Liver (tissue), 9 donors: ENCODE results near the gene NHERF2. TPM values are rescaled to one million over a fixed set of nuclear protein-coding genes. Genes with fewer than 3 reads are reported as not detected.

Experiments
- DNase-seq: peaks from one replicate; pipeline ENCODE4 v3.0.0-alpha.2; 2017; ENCODE audit warnings: low spot score
- H3K27ac ChIP-seq, 2 donors: one replicate each; pipeline ENCODE4 v1.7.0; 2013; ENCODE audit warnings: inconsistent platforms in 2 of 2, low read length in 2 of 2, control low read depth in 1 of 2, low read depth in 1 of 2, mild to moderate bottlenecking in 1 of 2
- H3K27me3 ChIP-seq, 4 donors: one replicate each; pipeline versions ENCODE4 v1.6.1 to v1.7.0; 2013; ENCODE audit warnings: low read length in 3 of 4, inconsistent platforms in 1 of 4, mild to moderate bottlenecking in 1 of 4, moderate library complexity in 1 of 4; ENCODE audit not compliant: control insufficient read depth in 4 of 4, insufficient read depth in 4 of 4
- H3K36me3 ChIP-seq, 4 donors: one replicate each; pipeline versions ENCODE4 v1.6.1 to v1.7.0; 2013; ENCODE audit warnings: low read length in 3 of 4, mild to moderate bottlenecking in 3 of 4, low read depth in 1 of 4, moderate library complexity in 1 of 4; ENCODE audit not compliant: control insufficient read depth in 4 of 4, insufficient read depth in 3 of 4
- H3K4me1 ChIP-seq, 4 donors: one replicate each; pipeline versions ENCODE4 v1.6.1 to v1.7.0; 2013; ENCODE audit warnings: low read length in 3 of 4, mild to moderate bottlenecking in 3 of 4, moderate library complexity in 1 of 4; ENCODE audit not compliant: control insufficient read depth in 4 of 4, insufficient read depth in 4 of 4
- H3K4me3 ChIP-seq, 3 donors: one replicate each; pipeline versions ENCODE4 v1.6.1 to v1.7.0; 2013; ENCODE audit warnings: low read length in 3 of 3, control low read depth in 1 of 3, low read depth in 1 of 3, mild to moderate bottlenecking in 1 of 3
- H3K9ac ChIP-seq, 2 donors: one replicate each; pipeline ENCODE4 v1.7.0; 2013; ENCODE audit warnings: low read length in 2 of 2, mild to moderate bottlenecking in 2 of 2, moderate library complexity in 2 of 2, control low read depth in 1 of 2, low read depth in 1 of 2
- H3K9me3 ChIP-seq, 4 donors: one replicate each; pipeline versions ENCODE4 v1.6.1 to v1.7.0; 2013; ENCODE audit warnings: low read length in 3 of 4; ENCODE audit not compliant: control insufficient read depth in 4 of 4
- EGR1 ChIP-seq, 2 donors: IDR thresholded peaks; 2 replicates each; pipeline ENCODE4 v1.6.1; 2016 to 2018; ENCODE audit warnings: antibody characterized with exemption in 2 of 2, low read depth in 2 of 2
- FOXA1 ChIP-seq: IDR thresholded peaks from 2 replicates; pipeline ENCODE4 v1.6.1; 2016; ENCODE audit warnings: antibody characterized with exemption
- FOXA2 ChIP-seq: IDR thresholded peaks from 2 replicates; pipeline ENCODE4 v1.6.1; 2016; ENCODE audit warnings: antibody characterized with exemption
- GABPA ChIP-seq, 2 donors: IDR thresholded peaks in 1 of 2; conservative IDR thresholded peaks in 1 of 2; 2 replicates each; pipeline ENCODE4 v1.6.1; 2016; ENCODE audit warnings: antibody characterized with exemption in 2 of 2, mild to moderate bottlenecking in 1 of 2, moderate library complexity in 1 of 2
- HNF4A ChIP-seq, 2 donors: conservative IDR thresholded peaks; 2 replicates each; pipeline ENCODE4 v1.6.1; 2016; ENCODE audit warnings: antibody characterized with exemption in 2 of 2, mild to moderate bottlenecking in 2 of 2
- HNF4G ChIP-seq: IDR thresholded peaks from 2 replicates; pipeline ENCODE4 v1.6.1; 2016; ENCODE audit warnings: antibody characterized with exemption
- JUND ChIP-seq, 2 donors: IDR thresholded peaks; 2 replicates each; pipeline ENCODE4 v1.6.1; 2016; ENCODE audit warnings: antibody characterized with exemption in 2 of 2
- NR2F2 ChIP-seq: IDR thresholded peaks from 2 replicates; pipeline ENCODE4 v1.6.1; 2016; ENCODE audit warnings: antibody characterized with exemption
- RAD21 ChIP-seq, 2 donors: IDR thresholded peaks; 2 replicates each; pipeline ENCODE4 v1.6.1; 2016; ENCODE audit warnings: antibody characterized with exemption in 2 of 2, mild to moderate bottlenecking in 2 of 2
- RXRA ChIP-seq, 2 donors: IDR thresholded peaks; 2 replicates each; pipeline ENCODE4 v1.6.1; 2017 to 2018; ENCODE audit warnings: antibody characterized with exemption in 2 of 2, mild to moderate bottlenecking in 1 of 2
- SP1 ChIP-seq: IDR thresholded peaks from 2 replicates; pipeline ENCODE4 v1.6.1; 2018; ENCODE audit warnings: antibody characterized with exemption, mild to moderate bottlenecking
- TAF1 ChIP-seq: conservative IDR thresholded peaks from 2 replicates; pipeline ENCODE4 v1.6.1; 2016; ENCODE audit warnings: antibody characterized with exemption, mild to moderate bottlenecking
- WGBS: extraction: QIAGEN DNeasy Blood & Tissue Kit; methylation state at CpG from one replicate; pipeline ENCODE4 v1.1.7; 2013; 5-methylcytosine and 5-hydroxymethylcytosine counted together
- polyA plus RNA-seq, 2 donors: library from polyadenylated mRNA; stranded (reverse) in 1 of 2; unstranded in 1 of 2; fragments of 200-250 nt in 1 of 2; fragments of >200 nt in 1 of 2; fragmentation: Nextera tagmentation in 1 of 2; extraction: Ambion mirVana in 1 of 2; gene quantifications; one replicate each; pipeline versions ENCODE4 v1.2.1 to v1.2.3, GENCODE V29; 2013 to 2015
- total RNA-seq, 2 donors: library from RNA; depleted of rRNA; stranded (reverse); fragments of >200 nt; gene quantifications; one replicate each; pipeline ENCODE4 v1.2.3, GENCODE V29; 2014
- TF ChIP-seq, protein P1 (sequence below): IDR thresholded peaks from 2 replicates; pipeline ENCODE4 v1.6.1; 2016; ENCODE audit warnings: antibody characterized with exemption
- TF ChIP-seq, protein P2 (sequence below): IDR thresholded peaks from 2 replicates; pipeline ENCODE4 v1.6.1; 2016; ENCODE audit warnings: antibody characterized with exemption
- TF ChIP-seq, protein P3 (sequence below): fragments of 150-350 bp; IDR thresholded peaks from 2 replicates; pipeline ENCODE4 v1.5.1; 2017; ENCODE audit warnings: improper control_type of control experiment, low read depth, low read length; ENCODE audit not compliant: missing input control
- TF ChIP-seq, protein P4 (sequence below): IDR thresholded peaks from 2 replicates; pipeline ENCODE4 v1.6.1; 2016; ENCODE audit warnings: antibody characterized with exemption, mild to moderate bottlenecking
- TF ChIP-seq, protein P5 (sequence below): IDR thresholded peaks from 2 replicates; pipeline ENCODE4 v1.6.1; 2016; ENCODE audit warnings: antibody characterized with exemption
- donor health status: healthy.
- donor health status: healthy.
- donor health status: healthy.
- donor health status: healthy.
- donor health status: healthy.

The NHERF2 gene
- total and polyA plus RNA-seq, 4 donors, result 36.6 to 205 (median 74.1) TPM

DNA sequence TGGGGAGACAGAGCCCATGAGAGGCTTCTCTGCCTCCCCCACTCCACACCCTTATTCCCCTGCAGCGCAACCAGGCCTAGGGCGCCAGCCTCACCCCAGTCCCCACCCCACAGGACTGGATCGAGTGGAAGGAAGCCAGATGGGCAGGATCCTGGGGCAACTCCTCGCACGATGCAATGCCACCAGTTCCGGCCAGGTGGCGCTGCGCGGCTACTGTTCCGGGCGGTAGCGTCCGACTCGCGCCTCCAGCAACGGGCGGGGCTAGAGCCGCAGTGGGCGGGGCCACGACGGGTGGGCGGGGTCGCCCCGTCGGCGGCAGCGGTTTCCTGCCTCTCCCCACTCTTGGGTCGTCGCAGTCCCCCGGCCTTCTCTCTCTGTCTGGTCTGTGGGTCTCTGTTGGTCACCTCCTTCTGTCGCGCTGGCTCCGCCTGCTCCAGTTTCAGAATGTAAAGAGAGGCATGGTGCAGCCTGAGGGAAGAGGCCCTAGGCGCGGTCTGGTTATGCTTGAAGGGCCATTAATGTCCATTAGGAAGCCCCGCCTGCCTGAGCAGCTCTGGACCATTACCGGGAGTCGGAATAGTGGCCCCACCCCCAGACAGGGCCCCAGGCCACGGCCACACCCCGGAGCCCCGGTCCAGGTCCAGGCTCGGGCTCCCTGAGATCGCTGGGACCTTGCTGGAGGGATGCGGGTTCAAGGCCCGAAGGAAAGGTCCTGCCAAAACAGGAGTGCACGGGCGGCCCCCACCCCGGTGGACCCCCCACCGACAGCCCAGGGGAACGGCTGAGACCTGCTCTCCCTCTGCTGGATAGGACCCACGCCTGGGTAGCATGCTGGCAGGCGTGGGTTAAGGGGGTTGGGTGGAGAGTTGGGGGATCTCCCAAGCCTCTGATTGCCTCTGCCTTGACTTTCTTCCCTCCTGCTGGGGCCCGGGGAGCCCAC is 3.3 kb upstream of the NHERF2 start:
- WGBS, result 20% methylated on average over 53 of the region's 53 CpGs
- Histone ChIP-seq H3K27ac (peak overlapping the region; percentile 54 to 61), H3K4me1 (peaks cover 25 to 60% (median 42%) of the 10 kb centered on the region in 4 donors), H3K36me3 (no peaks in the 10 kb centered on the region), H3K9ac (no peak overlapping the region), H3K9me3 (no peaks in the 10 kb centered on the region), H3K4me3 (peak overlapping the region in 1 of 3 donors; percentile 18), H3K27me3 (no peaks in the 10 kb centered on the region)
- DNase-seq, result peak; percentile 99
- TF ChIP-seq, protein P1, sequence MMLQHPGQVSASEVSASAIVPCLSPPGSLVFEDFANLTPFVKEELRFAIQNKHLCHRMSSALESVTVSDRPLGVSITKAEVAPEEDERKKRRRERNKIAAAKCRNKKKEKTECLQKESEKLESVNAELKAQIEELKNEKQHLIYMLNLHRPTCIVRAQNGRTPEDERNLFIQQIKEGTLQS, result no peak
- TF ChIP-seq, protein P2, sequence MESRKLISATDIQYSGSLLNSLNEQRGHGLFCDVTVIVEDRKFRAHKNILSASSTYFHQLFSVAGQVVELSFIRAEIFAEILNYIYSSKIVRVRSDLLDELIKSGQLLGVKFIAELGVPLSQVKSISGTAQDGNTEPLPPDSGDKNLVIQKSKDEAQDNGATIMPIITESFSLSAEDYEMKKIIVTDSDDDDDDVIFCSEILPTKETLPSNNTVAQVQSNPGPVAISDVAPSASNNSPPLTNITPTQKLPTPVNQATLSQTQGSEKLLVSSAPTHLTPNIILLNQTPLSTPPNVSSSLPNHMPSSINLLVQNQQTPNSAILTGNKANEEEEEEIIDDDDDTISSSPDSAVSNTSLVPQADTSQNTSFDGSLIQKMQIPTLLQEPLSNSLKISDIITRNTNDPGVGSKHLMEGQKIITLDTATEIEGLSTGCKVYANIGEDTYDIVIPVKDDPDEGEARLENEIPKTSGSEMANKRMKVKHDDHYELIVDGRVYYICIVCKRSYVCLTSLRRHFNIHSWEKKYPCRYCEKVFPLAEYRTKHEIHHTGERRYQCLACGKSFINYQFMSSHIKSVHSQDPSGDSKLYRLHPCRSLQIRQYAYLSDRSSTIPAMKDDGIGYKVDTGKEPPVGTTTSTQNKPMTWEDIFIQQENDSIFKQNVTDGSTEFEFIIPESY, result no peak
- TF ChIP-seq JUND (IDR thresholded peaks at IDR 0.05) (no peak), RXRA (IDR thresholded peaks at IDR 0.05) (no peak), SP1 (peak; percentile 39), GABPA (IDR thresholded peaks at IDR 0.05 in 1 of 2, conservative IDR thresholded peaks at IDR 0.05 in 1 of 2) (peak in 1 of 2 donors; percentile 15), RAD21 (IDR thresholded peaks at IDR 0.05) (peak; percentile 97), HNF4G (no peak)
- TF ChIP-seq, protein P3, sequence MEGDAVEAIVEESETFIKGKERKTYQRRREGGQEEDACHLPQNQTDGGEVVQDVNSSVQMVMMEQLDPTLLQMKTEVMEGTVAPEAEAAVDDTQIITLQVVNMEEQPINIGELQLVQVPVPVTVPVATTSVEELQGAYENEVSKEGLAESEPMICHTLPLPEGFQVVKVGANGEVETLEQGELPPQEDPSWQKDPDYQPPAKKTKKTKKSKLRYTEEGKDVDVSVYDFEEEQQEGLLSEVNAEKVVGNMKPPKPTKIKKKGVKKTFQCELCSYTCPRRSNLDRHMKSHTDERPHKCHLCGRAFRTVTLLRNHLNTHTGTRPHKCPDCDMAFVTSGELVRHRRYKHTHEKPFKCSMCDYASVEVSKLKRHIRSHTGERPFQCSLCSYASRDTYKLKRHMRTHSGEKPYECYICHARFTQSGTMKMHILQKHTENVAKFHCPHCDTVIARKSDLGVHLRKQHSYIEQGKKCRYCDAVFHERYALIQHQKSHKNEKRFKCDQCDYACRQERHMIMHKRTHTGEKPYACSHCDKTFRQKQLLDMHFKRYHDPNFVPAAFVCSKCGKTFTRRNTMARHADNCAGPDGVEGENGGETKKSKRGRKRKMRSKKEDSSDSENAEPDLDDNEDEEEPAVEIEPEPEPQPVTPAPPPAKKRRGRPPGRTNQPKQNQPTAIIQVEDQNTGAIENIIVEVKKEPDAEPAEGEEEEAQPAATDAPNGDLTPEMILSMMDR, result peak; percentile 98

DNA sequence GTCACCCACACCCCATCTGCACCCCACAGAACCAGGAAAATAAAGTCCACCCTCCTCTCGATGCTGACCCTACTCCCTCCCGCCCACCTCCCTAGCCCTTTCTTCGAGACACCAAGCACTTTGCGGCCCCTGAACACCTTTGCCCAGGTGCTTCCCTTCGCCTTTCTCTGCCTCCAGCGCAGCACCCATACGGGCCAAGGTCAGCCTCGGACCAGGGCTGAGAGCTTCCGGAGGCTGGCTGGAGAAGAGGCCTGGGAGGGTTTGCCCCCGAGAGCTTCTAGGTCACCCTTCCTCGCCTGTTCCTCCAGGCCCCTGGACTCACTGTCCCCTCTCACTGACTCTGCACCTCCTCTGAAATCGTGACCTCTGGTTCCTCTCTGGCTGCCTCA is 2.7 kb upstream of the NHERF2 start:
- Histone ChIP-seq H3K4me3 (no peak overlapping the region), H3K36me3 (no peaks in the 10 kb centered on the region), H3K27ac (peak overlapping the region; percentile 54 to 61), H3K9me3 (no peaks in the 10 kb centered on the region), H3K9ac (no peak overlapping the region), H3K27me3 (no peaks in the 10 kb centered on the region), H3K4me1 (peaks cover 30 to 67% (median 49%) of the 10 kb centered on the region in 4 donors)
- 88% methylated on average over 12 of the region's 12 CpGs for WGBS
- DNase-seq, result no peak
- TF ChIP-seq HNF4A (conservative IDR thresholded peaks at IDR 0.05) (no peak), NR2F2 (peak; percentile 46)

DNA sequence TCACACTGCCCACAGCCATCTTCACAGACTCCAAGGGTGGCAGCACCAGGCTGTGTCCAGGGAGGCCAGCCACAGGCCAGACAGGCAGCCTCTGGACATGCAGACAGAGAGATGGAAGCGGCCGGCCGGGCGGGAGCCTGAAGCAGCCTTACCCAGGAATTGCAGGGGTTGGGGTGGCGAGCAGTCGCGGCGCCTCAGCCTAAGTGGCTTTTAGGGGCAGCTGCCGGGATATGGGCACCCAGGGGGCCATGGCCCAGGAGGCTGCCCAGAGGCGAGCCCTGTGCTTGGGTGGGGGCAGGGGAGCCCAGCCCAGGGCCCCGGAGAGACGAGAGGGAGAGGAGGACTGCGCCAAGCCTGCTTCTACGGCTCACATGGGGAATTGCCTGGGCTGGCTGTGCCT is 1.5 kb upstream of the NHERF2 start:
- 96% methylated on average over 14 of the region's 14 CpGs for WGBS
- no peak overlapping the region for H3K4me3 ChIP-seq
- no peaks in the 10 kb centered on the region for H3K9me3 ChIP-seq
- H3K4me1 ChIP-seq, result peaks cover 27 to 70% (median 53%) of the 10 kb centered on the region in 4 donors
- no peak overlapping the region for H3K27ac ChIP-seq
- no peak overlapping the region for H3K9ac ChIP-seq
- DNase-seq, result no peak
- H3K27me3 ChIP-seq, result no peaks in the 10 kb centered on the region
- no peaks in the 10 kb centered on the region for H3K36me3 ChIP-seq
- TF ChIP-seq JUND (IDR thresholded peaks at IDR 0.05), result no peak
- no peak for TF ChIP-seq HNF4G
- no peak for TF ChIP-seq RAD21 (IDR thresholded peaks at IDR 0.05)
- no peak for TF ChIP-seq FOXA2
- TF ChIP-seq, protein P1, result no peak
- TF ChIP-seq, protein P4, sequence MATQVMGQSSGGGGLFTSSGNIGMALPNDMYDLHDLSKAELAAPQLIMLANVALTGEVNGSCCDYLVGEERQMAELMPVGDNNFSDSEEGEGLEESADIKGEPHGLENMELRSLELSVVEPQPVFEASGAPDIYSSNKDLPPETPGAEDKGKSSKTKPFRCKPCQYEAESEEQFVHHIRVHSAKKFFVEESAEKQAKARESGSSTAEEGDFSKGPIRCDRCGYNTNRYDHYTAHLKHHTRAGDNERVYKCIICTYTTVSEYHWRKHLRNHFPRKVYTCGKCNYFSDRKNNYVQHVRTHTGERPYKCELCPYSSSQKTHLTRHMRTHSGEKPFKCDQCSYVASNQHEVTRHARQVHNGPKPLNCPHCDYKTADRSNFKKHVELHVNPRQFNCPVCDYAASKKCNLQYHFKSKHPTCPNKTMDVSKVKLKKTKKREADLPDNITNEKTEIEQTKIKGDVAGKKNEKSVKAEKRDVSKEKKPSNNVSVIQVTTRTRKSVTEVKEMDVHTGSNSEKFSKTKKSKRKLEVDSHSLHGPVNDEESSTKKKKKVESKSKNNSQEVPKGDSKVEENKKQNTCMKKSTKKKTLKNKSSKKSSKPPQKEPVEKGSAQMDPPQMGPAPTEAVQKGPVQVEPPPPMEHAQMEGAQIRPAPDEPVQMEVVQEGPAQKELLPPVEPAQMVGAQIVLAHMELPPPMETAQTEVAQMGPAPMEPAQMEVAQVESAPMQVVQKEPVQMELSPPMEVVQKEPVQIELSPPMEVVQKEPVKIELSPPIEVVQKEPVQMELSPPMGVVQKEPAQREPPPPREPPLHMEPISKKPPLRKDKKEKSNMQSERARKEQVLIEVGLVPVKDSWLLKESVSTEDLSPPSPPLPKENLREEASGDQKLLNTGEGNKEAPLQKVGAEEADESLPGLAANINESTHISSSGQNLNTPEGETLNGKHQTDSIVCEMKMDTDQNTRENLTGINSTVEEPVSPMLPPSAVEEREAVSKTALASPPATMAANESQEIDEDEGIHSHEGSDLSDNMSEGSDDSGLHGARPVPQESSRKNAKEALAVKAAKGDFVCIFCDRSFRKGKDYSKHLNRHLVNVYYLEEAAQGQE, result no peak
- no peak for TF ChIP-seq FOXA1
- no peak for TF ChIP-seq RXRA (IDR thresholded peaks at IDR 0.05)
- TF ChIP-seq TAF1, result no peak
- no peak for TF ChIP-seq NR2F2
- TF ChIP-seq HNF4A (conservative IDR thresholded peaks at IDR 0.05), result no peak
- TF ChIP-seq, protein P5, sequence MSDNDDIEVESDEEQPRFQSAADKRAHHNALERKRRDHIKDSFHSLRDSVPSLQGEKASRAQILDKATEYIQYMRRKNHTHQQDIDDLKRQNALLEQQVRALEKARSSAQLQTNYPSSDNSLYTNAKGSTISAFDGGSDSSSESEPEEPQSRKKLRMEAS, result no peak
- no peak for TF ChIP-seq EGR1 (IDR thresholded peaks at IDR 0.05; ENCODE audit: low read depth in 2 of 2)
- no peak for TF ChIP-seq GABPA (IDR thresholded peaks at IDR 0.05 in 1 of 2, conservative IDR thresholded peaks at IDR 0.05 in 1 of 2)
